GM12865 (cell line): ENCODE measurements around the gene POMT2.

Experiments
- DNase-seq: peaks from one replicate; pipeline ENCODE4 v3.0.0; 2010; ENCODE audit warnings: low read depth
- H3K4me3 ChIP-seq: 2 replicates; pipeline ENCODE4 v1.5.1; 2011; ENCODE audit warnings: mild to moderate bottlenecking, low read depth, low read length, control low read depth
- CTCF ChIP-seq: IDR thresholded peaks from 2 replicates; pipeline ENCODE4 v1.5.1; 2011; ENCODE audit warnings: low read length, control low read depth, low read depth, inconsistent platforms; ENCODE audit not compliant: insufficient read depth; ENCODE audit errors: missing control alignments

POMT2 gene

GRCh38 chr14:77327111-77327510 is 6.4 kb upstream of the POMT2 start:
- DNase-seq, result no peak
- H3K4me3 ChIP-seq, result no peak overlapping the region
- TF ChIP-seq CTCF, result no peak

GRCh38 chr14:77325746-77326094 is 5.0 kb upstream of the POMT2 start:
- H3K4me3 ChIP-seq, result no peak overlapping the region
- DNase-seq, result no peak

GRCh38 chr14:77324816-77325745 is 4.4 kb upstream of the POMT2 start:
- H3K4me3 ChIP-seq, result no peak overlapping the region
- no peak for TF ChIP-seq CTCF
- DNase-seq, result no peak

More at GRCh38 chr14:77325746-77326094, 5.0 kb upstream of the POMT2 start:
- TF ChIP-seq CTCF, result no peak

GRCh38 chr14:77324289-77324688 is 3.6 kb upstream of the POMT2 start:
- no peak overlapping the region for H3K4me3 ChIP-seq
- DNase-seq, result no peak
- TF ChIP-seq CTCF, result no peak

- H3K4me3 ChIP-seq, result no peak overlapping the region
- no peak for TF ChIP-seq CTCF
- no peak for DNase-seq
These were observed 2.9 kb upstream of the POMT2 start for GRCh38 chr14:77323571-77323970.

DNA sequence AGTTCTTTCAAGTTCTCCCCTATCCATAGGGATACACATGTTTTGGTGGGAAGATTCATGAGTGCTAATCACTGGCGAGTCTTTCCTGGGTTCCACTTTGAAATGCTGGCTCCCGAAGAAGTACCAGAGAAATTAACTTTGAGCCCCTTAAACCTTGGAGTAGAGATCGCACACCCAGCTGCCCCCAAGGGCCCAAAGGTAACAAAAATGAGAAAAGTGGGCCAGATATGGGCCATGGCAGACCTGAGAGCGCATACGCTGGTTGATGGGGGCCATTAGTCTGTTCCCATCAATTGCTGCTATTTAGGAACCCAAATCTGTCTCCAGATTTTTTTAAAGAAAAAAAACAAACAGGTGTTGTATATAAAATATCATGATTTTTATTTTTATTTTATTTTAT is 2.3 kb upstream of the POMT2 start:
- TF ChIP-seq CTCF, result no peak

More for the DNA sequence above, 2.3 kb upstream of the POMT2 start:
- H3K4me3 ChIP-seq, result no peak overlapping the region
- DNase-seq, result no peak
